SHP77 (cell line): ENCODE results near the gene ANXA10.
A peak's percentile ranks its signal among the peaks of the same experiment; 100 is the strongest.
"Not testable (repeated sequence)": the region's sequence is repeated elsewhere in the genome, so short reads cannot be mapped to it uniquely, and the experiment has no call there.

Experiments
- DNase-seq, 2 experiments: peaks; one replicate each; lab custom pipeline; 2025; lab: John Stamatoyannopoulos, UW

ANXA10 gene

GRCh38 chr4:168118116-168118655, 25.8 kb downstream of the ANXA10 start:
- no peak for DNase-seq

DNA sequence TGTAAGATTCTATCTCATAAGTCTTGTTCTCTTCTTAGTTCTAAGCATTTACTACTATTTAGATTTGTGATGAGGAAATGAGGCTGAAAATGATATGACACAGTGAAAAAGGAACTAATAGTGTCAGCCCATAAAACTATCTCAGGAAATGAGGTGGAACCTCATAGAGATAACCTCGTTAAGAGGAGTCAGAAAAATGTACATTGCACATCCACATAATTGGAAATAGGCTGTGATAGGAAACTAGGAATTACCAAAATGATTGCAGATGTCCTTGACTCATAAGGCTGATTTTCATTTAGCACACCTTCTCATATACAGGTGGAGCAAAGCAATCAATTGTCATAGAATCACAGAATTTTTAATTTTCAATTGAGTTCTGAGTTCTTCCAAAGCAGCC, 26.8 kb downstream of the ANXA10 start:
- no peak for DNase-seq

DNA sequence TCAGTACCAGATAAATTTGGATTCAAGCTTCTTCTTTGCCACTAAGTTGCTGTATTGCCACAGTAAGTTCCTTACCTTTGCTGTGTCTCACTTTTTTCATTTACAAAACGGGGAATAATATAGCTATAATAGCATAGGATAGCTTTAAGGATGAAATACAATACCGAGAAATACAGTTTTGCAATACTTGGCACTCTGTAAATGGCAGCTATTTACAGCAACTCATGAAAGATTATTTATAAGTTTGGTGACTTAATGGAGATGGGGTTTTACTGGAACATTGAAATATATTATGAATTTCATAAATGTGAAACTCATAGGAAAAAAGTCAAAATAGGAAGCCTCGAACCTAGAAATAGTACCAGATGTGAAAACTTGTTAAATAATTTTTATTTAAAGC, 27.6 kb downstream of the ANXA10 start:
- no peak for DNase-seq

DNA sequence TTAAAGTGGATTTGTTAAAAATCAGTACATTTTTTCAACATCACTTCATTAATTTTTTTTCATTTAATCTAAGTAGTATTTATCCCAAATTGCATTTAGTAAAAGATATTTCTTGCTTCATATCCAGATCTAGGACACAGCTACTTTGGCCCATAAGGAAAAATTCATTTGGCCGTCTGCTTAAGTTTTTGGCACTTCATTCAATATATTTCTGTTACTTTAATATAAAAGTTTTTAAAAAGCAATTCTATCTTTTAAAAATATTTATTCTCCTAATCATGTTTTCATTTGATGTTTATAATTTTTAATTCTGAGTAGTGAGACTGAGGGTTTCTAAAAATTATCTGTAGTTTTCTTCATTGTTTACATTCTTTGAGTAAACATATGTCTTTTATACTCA, 28.5 kb downstream of the ANXA10 start:
- no peak for DNase-seq

DNA sequence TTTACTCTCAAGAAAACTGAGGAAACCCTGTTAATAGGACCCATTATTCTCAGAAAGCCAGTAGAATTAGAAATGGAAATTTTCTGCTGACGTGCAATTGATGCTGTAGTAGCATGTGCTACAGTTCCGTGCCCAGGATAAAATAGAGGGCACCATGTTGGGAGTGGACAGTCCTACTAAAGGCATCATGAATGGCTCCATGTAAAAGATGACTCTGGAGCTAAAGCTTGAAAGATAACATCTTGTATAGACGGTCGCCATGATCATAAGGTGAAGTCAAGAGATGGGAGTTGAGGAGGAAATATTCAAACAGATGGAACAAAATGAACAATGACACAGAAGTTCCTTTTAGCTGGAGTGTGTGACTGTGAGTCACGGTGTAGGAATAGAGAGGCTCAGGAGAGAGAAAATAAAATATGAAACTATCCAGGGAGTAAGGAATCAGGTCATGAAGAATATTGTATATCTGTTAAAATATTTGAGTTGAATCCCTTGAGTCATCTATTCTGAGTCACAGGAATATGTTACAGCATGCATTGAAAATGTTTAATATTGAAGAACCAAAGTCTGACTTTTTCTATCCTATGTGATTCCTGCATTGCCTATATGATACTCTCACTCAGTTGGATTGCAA, 31.8 kb downstream of the ANXA10 start:
- no peak for DNase-seq

- no peak for DNase-seq
Measured at GRCh38 chr4:168126952-168127351, 34.6 kb downstream of the ANXA10 start.

GRCh38 chr4:168128601-168129000, 36.3 kb downstream of the ANXA10 start:
- no peak for DNase-seq

GRCh38 chr4:168129046-168129772, 36.9 kb downstream of the ANXA10 start:
- no peak for DNase-seq

DNA sequence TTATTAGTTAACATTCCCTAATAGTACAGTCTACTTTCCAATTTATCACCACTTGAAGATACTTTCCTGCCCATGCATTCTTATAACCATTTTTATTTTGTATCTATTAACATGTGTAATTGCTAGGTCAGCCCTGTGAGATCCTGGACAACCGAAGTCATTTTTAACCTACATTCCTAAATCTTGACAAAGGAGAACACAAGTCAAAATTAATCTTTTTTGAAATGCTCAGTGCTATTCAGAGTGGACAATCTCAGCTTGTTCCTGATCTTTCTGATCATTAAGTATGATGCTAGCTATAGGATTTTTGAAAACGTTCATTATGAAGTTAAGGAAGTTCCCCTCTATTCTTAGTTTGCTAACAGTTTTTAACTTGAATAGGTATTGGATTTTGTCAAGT, 37.5 kb downstream of the ANXA10 start:
- no peak for DNase-seq

GRCh38 chr4:168131196-168131595, 38.9 kb downstream of the ANXA10 start:
- DNase-seq = no peak

- no peak for DNase-seq
Measured at GRCh38 chr4:168134651-168135050, 42.3 kb downstream of the ANXA10 start.

GRCh38 chr4:168135860-168136259, 43.5 kb downstream of the ANXA10 start:
- DNase-seq = not testable (repeated sequence)

- not testable (repeated sequence) for DNase-seq
Measured at GRCh38 chr4:168137695-168138094, 45.4 kb downstream of the ANXA10 start.

GRCh38 chr4:168138143-168138542, 45.8 kb downstream of the ANXA10 start:
- DNase-seq = no peak

GRCh38 chr4:168139336-168139735, 47.0 kb downstream of the ANXA10 start:
- DNase-seq = no peak

DNA sequence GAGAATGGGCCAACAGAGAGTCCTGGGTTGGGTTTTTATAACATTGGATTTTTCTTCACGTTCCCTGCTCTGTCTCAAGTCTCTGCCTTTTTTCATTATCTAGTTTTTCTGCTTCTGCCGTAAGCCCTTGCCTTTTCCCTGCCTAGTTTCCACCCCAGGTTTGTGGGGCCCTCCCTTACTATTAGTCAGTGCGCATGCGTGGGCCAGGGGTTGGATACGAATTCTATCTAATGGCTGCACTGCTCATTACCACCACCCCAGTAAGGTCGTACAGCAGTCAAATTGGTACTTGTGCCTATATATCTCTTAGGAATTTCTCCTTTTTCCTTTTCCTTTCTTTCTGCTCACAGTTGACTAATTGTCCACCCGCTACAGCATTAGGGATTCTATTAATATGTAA, 49.4 kb downstream of the ANXA10 start:
- no peak for DNase-seq

GRCh38 chr4:168143601-168144000, 51.3 kb downstream of the ANXA10 start:
- no peak for DNase-seq

- DNase-seq = no peak
Measured at GRCh38 chr4:168150420-168151050, 58.2 kb downstream of the ANXA10 start.

DNA sequence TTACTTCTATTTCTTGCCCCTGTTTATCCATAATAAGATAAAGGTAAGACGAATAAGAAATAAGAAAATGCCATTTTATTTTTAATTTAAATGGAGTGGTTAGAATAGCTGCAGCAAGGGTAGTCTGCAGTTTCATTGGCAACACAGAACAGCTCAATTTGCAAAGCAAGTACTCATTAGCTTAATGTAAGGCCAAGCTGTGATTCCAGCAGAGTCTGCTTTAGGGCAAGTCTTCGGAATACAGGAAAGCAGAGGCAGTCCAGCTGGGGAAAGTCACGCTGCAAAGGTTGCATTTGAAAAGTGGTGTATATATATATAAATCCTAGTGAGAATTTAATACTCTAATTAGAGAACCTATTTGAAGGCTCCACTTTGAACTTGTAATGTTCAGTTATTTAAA, 59.0 kb downstream of the ANXA10 start:
- no peak for DNase-seq

DNA sequence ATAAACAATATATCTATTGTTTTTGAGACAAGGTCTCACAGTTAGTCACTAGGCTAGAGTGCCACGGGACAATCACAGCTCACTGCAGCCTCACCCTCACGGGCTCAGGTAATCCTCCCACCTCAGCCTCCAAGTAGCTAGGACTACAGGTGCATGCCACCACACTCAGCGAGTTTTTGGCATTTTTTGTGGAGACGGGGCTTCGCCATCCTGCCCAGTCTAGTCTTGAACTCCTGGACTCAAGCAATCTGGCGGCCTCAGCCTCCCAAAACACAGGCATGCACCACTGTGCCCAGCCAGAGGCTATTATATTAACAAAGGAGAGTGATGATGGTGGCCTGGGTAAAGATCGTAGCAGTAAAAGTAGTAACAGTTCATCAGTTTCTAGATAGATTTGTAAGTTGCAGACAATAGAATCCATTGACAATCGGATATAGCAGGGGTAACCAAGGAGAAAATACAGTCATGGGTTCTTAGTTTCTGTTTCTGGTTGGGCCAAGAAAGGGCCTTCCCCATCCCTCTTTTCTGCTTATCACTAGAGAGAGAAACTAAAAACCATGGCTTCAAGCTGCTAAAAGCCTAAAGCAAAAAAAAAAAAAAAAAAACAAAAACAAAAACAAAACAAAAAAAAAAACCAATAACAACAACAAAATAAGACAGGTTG, 60.6 kb downstream of the ANXA10 start:
- DNase-seq = no peak

DNA sequence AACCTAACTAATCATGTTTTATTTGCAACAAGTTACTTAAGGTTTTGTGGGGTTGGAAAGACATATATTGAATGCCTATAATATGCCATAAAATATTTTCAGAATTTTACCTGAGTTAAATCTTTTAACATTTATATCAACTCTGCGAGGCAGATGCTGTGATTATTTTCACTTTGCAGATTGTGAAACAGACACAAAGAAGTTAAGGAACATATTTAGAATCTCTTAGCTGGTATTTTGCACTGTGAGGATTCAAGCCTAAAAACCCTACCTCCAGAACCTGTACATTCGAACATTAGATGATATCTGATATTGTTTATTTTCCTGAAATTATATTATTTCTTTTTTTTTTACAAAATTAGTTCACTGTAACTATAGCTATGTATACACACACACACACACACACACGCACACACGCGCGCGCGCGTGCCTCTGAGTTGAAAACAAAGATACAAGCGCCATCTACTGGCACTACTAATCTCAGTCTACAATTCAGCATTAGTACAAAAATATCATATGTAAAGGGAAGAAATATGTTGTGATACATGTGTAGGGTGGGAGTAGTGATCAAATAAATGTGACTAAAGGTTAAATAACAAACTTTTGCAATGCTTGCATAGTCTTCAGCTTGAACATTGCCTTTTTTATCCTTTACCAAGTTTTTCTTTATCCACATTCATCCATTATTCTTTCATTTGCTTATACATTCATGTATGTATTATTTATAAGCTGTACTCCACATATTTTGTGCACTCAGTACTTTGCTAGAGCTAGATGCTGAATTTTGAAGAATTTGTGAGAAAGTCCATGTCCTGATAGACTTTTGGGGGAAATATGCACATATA, 61.5 kb downstream of the ANXA10 start:
- DNase-seq = peak; percentile 45 to 61
